Ishikawa (cell line): ENCODE data around the gene FOXR1.

Source experiments
- EP300 ChIP-seq: IDR thresholded peaks from 2 replicates; pipeline ENCODE4 v1.6.1; 2012; ENCODE audit warnings: borderline replicate concordance
- TAF1 ChIP-seq: IDR thresholded peaks from 2 replicates; pipeline ENCODE4 v1.6.1; 2012; ENCODE audit warnings: low read depth, mild to moderate bottlenecking

- TF ChIP-seq EP300 = no peak
- no peak for TF ChIP-seq TAF1
Measured at GRCh38 chr11:119023741-119024140, 52.2 kb downstream of the FOXR1 start.
